Stimulated activated CD4-positive, alpha-beta T cell treated with anti-CD3 and anti-CD28 coated beads, Interleukin-15, amount 100 ng/mL, for 24 hours (primary cell): ENCODE results near the gene IGFBP4.

Source experiments
- DNase-seq: peaks from one replicate; pipeline ENCODE4 v3.0.0-alpha.2; 2020

Gene IGFBP4

DNA sequence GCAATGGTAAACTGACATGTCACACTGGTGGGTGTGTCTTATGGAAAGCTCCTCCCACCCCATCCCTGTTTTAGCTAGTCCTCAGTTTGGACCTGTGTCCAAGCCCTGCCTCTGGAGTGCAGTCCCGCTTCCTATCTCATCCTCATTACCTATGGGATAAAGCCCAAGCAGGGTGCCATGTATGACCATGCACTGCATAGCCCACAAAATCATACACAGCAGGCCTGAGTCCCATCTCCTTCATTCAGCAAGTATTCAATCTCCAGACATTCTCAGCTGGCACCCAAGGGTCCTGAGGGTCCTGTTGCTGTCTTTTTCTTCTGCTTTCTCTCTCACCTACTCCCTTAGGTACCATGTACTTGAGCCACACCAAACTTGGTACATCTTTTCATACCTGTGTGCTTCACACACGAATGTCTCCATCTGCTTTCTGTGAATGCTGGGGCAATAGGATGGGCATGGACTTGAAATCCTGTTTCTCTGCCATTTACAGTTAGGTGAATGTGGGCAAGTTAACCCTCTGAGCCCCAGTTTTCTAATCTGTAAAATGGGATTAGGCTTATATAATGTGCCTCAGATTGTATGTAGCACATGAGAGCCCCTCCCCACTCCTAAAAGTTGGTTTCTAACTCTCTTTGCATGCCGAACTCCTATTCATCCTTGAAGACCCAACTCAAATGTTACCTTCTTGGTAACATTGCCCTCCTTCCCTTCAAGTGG lies 29.6 kb downstream of the IGFBP4 start:
- DNase-seq: no peak

GRCh38 chr17:40473573-40474365 lies 30.5 kb downstream of the IGFBP4 start:
- no peak for DNase-seq

- DNase-seq: no peak
These were observed 31.3 kb downstream of the IGFBP4 start for GRCh38 chr17:40474419-40475002.

GRCh38 chr17:40475234-40475908 lies 32.1 kb downstream of the IGFBP4 start:
- no peak for DNase-seq

GRCh38 chr17:40477796-40478195 lies 34.5 kb downstream of the IGFBP4 start:
- no peak for DNase-seq

GRCh38 chr17:40478486-40478885 lies 35.2 kb downstream of the IGFBP4 start:
- no peak for DNase-seq

GRCh38 chr17:40479754-40480480 lies 36.7 kb downstream of the IGFBP4 start:
- no peak for DNase-seq

DNA sequence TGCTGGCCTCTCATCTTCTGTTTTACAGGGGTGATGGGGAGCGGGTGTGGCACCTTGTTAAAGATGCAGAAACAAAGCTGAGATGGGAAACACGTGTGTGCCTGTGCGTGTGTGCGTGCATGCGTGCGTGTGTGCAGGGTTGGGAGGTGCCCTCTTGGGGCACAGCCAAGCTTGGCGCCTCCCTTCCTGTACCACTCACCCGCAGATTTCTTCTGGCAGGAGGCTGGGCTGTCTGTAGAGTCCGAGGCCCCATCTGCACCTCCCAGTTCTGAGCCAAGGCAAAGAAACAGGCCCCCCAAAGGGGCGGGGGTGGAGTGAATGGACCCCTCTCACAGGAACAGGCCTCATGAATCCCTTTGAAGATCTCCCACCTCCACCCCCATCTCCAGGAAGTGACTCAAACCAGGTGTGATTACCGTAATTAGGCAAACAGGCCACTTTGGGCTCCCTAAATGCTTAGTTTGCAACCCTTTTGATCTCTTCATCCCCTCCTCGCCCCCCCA lies 37.3 kb downstream of the IGFBP4 start:
- DNase-seq: peak; percentile 91

DNA sequence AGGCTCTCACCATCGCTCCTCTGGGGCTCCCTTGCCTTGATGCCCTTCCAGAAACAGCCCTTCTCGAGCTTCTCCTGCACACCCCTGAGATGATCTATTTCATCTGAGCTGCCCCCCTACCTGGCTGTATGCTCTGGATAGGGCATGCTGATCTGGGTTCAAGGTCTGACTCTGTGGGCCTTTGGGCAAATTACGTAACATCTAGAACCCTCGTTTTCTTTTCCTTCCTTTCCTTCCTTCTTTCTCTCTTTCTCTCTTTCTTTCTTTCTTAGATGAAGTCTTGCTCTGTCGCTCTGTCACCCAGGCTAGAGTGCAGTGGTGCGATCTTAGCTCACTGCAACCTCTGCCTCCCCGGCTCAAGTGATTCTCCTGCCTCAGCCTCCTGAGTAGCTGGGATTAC lies 37.9 kb downstream of the IGFBP4 start:
- no peak for DNase-seq

DNA sequence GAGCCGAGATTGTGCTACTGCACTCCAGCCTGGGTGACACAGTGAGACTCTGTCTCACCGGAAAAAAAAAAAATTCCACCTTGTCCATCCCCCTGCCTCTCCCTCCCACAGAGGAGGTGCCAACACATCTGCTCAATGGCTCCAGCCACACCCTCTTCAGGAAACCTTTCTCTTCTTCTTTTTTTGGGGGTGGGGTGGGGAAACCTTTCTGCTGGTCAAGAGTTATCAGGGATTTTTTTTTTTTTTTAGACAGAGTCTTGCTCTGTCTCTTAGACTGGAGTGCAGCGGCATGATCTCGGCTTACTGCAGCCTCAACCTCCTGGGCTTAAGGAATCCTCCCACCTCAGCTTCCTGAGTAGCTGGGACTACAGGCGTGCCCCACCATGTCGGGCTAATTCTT lies 39.5 kb downstream of the IGFBP4 start:
- DNase-seq: no peak

DNA sequence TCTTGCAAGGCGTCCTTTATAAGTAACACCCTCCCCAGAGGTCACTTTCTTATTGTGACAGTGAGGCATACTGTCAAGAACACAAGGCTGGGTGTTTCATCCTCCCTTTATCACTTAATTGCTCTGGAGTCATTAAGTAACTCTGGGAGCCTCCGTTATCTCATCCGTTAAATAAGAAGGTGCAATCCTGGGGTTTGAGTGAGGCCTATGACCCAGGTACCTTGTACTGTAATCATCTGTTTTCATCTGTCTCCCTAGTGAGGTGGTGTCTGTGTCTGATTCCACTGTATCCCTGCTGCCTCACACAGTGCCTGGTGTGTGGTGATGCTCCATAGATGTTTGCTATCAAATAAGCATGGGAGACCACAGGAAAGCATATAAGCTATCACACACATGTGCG lies 40.4 kb downstream of the IGFBP4 start:
- DNase-seq: no peak

DNA sequence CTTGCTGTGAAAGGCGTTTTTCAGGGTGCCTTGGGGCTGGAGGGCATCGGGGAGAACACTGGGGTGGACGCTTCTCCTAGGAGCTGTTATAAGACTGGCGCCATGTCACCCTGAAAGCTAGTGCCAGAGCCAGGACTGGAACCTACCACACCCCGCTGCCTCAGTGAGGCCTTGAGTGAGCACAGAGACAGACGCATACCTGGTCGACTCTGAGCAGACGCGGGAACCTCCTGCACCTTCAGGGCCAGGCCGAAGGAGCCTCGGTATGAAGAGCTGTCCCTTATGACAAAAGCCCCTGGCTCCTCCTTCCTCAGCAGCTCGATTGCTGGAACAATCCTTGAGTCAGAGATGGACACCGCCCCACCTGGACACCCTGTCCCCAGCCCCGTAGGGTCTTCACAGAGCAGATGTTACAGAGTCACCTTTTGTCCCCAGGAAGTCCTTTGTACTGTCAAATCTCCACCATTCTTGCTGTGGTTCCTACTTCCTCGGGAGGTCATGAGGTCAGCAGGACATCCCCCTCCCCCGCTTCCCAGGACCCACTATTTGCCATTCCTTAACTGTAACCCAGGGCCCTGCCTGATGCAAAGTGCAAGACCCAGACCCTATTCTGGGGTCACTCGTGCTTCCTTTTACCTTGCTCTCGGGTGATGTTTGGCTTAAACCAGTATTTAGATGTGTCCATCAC lies 41.2 kb downstream of the IGFBP4 start:
- no peak for DNase-seq

- DNase-seq: no peak
These were observed 41.8 kb downstream of the IGFBP4 start for GRCh38 chr17:40484973-40485530.

DNA sequence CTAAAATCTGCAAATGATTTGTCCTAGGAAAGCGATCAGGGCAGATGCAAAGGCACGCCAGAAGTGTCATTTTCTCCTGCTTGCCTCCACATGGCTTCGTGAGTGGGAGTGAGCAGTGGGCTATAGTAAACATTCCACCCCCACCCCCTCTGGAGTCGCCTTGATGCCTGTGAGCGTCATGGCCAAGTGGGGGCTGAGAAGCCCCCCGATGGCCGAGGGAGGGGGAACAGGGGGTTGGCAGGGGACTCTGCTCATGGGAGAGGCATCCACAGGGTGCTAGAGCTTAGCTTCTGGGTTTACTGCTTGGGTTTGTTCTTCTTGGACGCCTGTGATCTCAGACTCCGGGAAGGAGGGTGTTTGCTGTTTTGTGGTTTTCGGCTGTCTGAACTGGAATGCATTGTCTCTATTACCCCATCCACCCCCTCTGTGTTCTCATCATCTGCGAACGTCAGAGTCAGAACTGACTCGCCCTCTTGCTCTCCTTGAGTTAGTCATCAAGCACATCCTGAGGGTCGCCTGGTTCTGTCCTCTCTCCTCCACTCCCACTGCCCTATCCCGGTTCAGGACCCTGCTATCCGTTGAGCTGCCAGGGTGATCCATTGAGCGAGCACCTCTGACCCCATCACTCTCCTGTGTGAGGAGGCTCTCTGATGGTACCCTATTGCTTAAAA lies 42.7 kb downstream of the IGFBP4 start:
- DNase-seq: peak; percentile 38

DNA sequence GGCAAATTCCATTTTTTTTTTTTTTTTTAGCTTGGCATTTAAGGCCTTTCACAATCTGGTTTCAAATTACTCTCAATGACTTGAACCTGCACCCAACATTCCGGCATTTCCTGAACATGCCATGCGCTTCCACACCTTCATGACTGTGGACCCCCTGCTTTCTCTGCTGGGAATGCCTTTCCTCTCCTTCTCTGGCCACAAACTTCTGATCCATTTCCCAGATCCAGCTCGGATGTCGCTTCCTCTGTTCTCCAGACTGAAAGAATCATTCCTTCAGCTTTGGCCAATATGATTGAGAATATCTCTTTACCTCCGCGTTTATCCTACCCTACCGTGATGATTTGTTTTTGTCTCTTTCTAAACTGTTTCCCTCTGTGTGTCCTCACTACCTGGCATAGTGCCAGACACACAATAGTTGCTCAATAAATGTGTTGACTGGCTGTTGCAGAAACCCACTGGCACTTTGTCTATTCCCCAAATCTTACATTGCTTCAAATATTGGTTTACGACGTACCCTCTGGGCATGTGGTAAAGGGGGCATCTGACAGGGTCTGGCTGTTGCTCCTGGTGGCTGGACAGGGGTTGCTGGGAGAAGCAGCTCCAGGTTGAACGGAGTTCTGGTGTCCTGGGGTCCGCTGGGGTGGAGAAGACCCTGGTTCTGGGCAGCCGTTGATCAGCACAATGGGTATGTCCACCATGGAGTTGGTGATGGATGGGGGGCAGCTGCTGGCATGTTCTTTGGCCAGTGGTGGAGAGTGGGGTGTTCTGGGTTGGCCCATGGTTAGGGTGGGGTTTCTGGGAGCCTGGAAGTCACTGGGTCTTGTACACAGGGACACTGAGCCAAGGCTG lies 43.5 kb downstream of the IGFBP4 start:
- no peak for DNase-seq

GRCh38 chr17:40487371-40488020 lies 44.2 kb downstream of the IGFBP4 start:
- no peak for DNase-seq

GRCh38 chr17:40490289-40490853 lies 47.1 kb downstream of the IGFBP4 start:
- peak; percentile 23 for DNase-seq

GRCh38 chr17:40490982-40491381 lies 47.7 kb downstream of the IGFBP4 start:
- DNase-seq: no peak

GRCh38 chr17:40491486-40491885 lies 48.2 kb downstream of the IGFBP4 start:
- no peak for DNase-seq
